ENCODE data around the gene IPPK. TPM values are rescaled to one million over a fixed set of nuclear protein-coding genes. Genes with fewer than 3 reads are reported as not detected.

Gene IPPK
- total and polyA plus RNA-seq, 2 experiments from 2014 or later = 10.7 to 17.8 TPM

- DNase-seq = no peak
- Histone ChIP-seq H3K79me2 (ENCODE audit: insufficient read depth) (peaks cover 99% of the 10 kb centered on the region), H3K9me3 (ENCODE audit: low read depth) (no peaks in the 10 kb centered on the region), H3K4me3 (no peak overlapping the region), H3K4me1 (ENCODE audit: insufficient read depth) (peaks cover 17% of the 10 kb centered on the region), H3F3A (ENCODE audit: insufficient read depth) (0 out of 2 replicates have a peak, but pooled peaks cover 2% of the 10 kb centered on the region), H2AFZ (no peak overlapping the region), H3K27me3 (replicated peaks; ENCODE audit: insufficient read depth) (no peaks in the 10 kb centered on the region), H3K4me2 (ENCODE audit: unreplicated experiment) (no peak overlapping the region), H3K36me3 (ENCODE audit: low read depth) (no peaks in the 10 kb centered on the region; the same call in 1 of the 2 replicates), H3K9ac (no peak overlapping the region), H4K20me1 (ENCODE audit: insufficient read depth) (no peaks in the 10 kb centered on the region), H3K9me2 (ENCODE audit: insufficient read depth) (no peaks in the 10 kb centered on the region), H3K27ac (no peak overlapping the region)
- no peak for TF ChIP-seq EZH2phosphoT487 (IDR thresholded peaks at IDR 0.05; ENCODE audit: insufficient read depth, low read depth)
- TF ChIP-seq EZH2 (IDR thresholded peaks at IDR 0.05; ENCODE audit: insufficient read depth, poor library complexity, severe bottlenecking) = no peak
- WGBS, 2 experiments (ENCODE audit: low coverage in 1 of 2, low lambda C conversion rate in 2 of 2, missing lambda C conversion rate in 2 of 2) = 82% methylated on average over 10 of the region's 10 CpGs
- in situ Hi-C loops (cut with MboI) = no loop called here
Measured at GRCh38 chr9:92659601-92660000, 10.3 kb downstream of the IPPK start.

GRCh38 chr9:92658611-92659010 lies 11.3 kb downstream of the IPPK start:
- peaks cover 20% of the 10 kb centered on the region for H3K4me1 ChIP-seq (ENCODE audit: insufficient read depth)
- no peak overlapping the region for H3K4me3 ChIP-seq
- WGBS, 2 experiments (ENCODE audit: low coverage in 1 of 2, low lambda C conversion rate in 2 of 2, missing lambda C conversion rate in 2 of 2) = 98% methylated on average over 4 of the region's 4 CpGs
- DNase-seq = no peak
- 0 out of 2 replicates have a peak, but pooled peaks cover 8% of the 10 kb centered on the region for H3F3A ChIP-seq (ENCODE audit: insufficient read depth)
- no peak overlapping the region for H3K27ac ChIP-seq
- H3K79me2 ChIP-seq (ENCODE audit: insufficient read depth) = peaks cover 99% of the 10 kb centered on the region
- H3K36me3 ChIP-seq (ENCODE audit: low read depth) = no peaks in the 10 kb centered on the region; the same call in 1 of the 2 replicates
- no peaks in the 10 kb centered on the region for H4K20me1 ChIP-seq (ENCODE audit: insufficient read depth)
- no peaks in the 10 kb centered on the region for H3K9me2 ChIP-seq (ENCODE audit: insufficient read depth)
- H3K9me3 ChIP-seq (ENCODE audit: low read depth) = no peaks in the 10 kb centered on the region
- H3K27me3 ChIP-seq (replicated peaks; ENCODE audit: insufficient read depth) = no peaks in the 10 kb centered on the region
- no peak overlapping the region for H3K9ac ChIP-seq
- H2AFZ ChIP-seq = no peak overlapping the region
- no peak overlapping the region for H3K4me2 ChIP-seq (ENCODE audit: unreplicated experiment)
- TF ChIP-seq EZH2 (IDR thresholded peaks at IDR 0.05; ENCODE audit: insufficient read depth, poor library complexity, severe bottlenecking) (no peak), EZH2phosphoT487 (IDR thresholded peaks at IDR 0.05; ENCODE audit: insufficient read depth, low read depth) (no peak)
- in situ Hi-C loops (cut with MboI) = no loop called here

- H2AFZ ChIP-seq = no peak overlapping the region
- H3K27me3 ChIP-seq (replicated peaks; ENCODE audit: insufficient read depth) = no peaks in the 10 kb centered on the region
- no peak overlapping the region for H3K4me3 ChIP-seq
- no peak overlapping the region for H3K27ac ChIP-seq
- H3K9ac ChIP-seq = no peak overlapping the region
- H3K36me3 ChIP-seq (ENCODE audit: low read depth) = no peaks in the 10 kb centered on the region; the same call in 1 of the 2 replicates
- in situ Hi-C loops (cut with MboI) = no loop called here
- no peak for TF ChIP-seq EZH2phosphoT487 (IDR thresholded peaks at IDR 0.05; ENCODE audit: insufficient read depth, low read depth)
- no peak for TF ChIP-seq EZH2 (IDR thresholded peaks at IDR 0.05; ENCODE audit: insufficient read depth, poor library complexity, severe bottlenecking)
- H3K4me2 ChIP-seq (ENCODE audit: unreplicated experiment) = no peak overlapping the region
- H3K79me2 ChIP-seq (ENCODE audit: insufficient read depth) = peaks cover 99% of the 10 kb centered on the region
- H3K4me1 ChIP-seq (ENCODE audit: insufficient read depth) = peaks cover 24% of the 10 kb centered on the region
- 97 to 98% methylated on average over 7 of the region's 7 CpGs for WGBS, 2 experiments (ENCODE audit: low coverage in 1 of 2, low lambda C conversion rate in 2 of 2, missing lambda C conversion rate in 2 of 2)
- H3F3A ChIP-seq (ENCODE audit: insufficient read depth) = 0 out of 2 replicates have a peak, but pooled peaks cover 8% of the 10 kb centered on the region
- no peaks in the 10 kb centered on the region for H3K9me3 ChIP-seq (ENCODE audit: low read depth)
- H3K9me2 ChIP-seq (ENCODE audit: insufficient read depth) = no peaks in the 10 kb centered on the region
- H4K20me1 ChIP-seq (ENCODE audit: insufficient read depth) = no peaks in the 10 kb centered on the region
- no peak for DNase-seq
Measured at GRCh38 chr9:92658176-92658575, 11.8 kb downstream of the IPPK start.

- in situ Hi-C loops (cut with MboI) = no loop called here
Measured at GRCh38 chr9:92657296-92658094, 12.4 kb downstream of the IPPK start.

More at GRCh38 chr9:92657296-92658094, 12.4 kb downstream of the IPPK start:
- H3F3A ChIP-seq (ENCODE audit: insufficient read depth) = 0 out of 2 replicates have a peak, but pooled peaks cover 8% of the 10 kb centered on the region
- no peaks in the 10 kb centered on the region for H3K9me3 ChIP-seq (ENCODE audit: low read depth)
- no peaks in the 10 kb centered on the region for H3K9me2 ChIP-seq (ENCODE audit: insufficient read depth)
- H3K4me1 ChIP-seq (ENCODE audit: insufficient read depth) = peaks cover 25% of the 10 kb centered on the region
- no peaks in the 10 kb centered on the region for H4K20me1 ChIP-seq (ENCODE audit: insufficient read depth)
- peaks cover 99% of the 10 kb centered on the region for H3K79me2 ChIP-seq (ENCODE audit: insufficient read depth)
- H3K27me3 ChIP-seq (replicated peaks; ENCODE audit: insufficient read depth) = no peaks in the 10 kb centered on the region
- no peak overlapping the region for H3K4me2 ChIP-seq (ENCODE audit: unreplicated experiment)
- no peak overlapping the region for H3K4me3 ChIP-seq
- H3K36me3 ChIP-seq (ENCODE audit: low read depth) = no peaks in the 10 kb centered on the region; the same call in 1 of the 2 replicates
- H2AFZ ChIP-seq = no peak overlapping the region
- DNase-seq = peak; percentile 36
- no peak overlapping the region for H3K27ac ChIP-seq
- no peak for TF ChIP-seq EZH2phosphoT487 (IDR thresholded peaks at IDR 0.05; ENCODE audit: insufficient read depth, low read depth)
- TF ChIP-seq EZH2 (IDR thresholded peaks at IDR 0.05; ENCODE audit: insufficient read depth, poor library complexity, severe bottlenecking) = no peak
- WGBS, 2 experiments (ENCODE audit: low coverage in 1 of 2, low lambda C conversion rate in 2 of 2, missing lambda C conversion rate in 2 of 2) = 89 to 94% methylated on average over 16 to 17 of the region's 17 CpGs
- no peak overlapping the region for H3K9ac ChIP-seq

Data from GM23248 (cell line).